ENCODE results near the gene WFIKKN1. TPM values are rescaled to one million over a fixed set of nuclear protein-coding genes. Genes with fewer than 3 reads are reported as not detected.

Gene WFIKKN1
- polyA plus RNA-seq, 3 donors, result 0.76 TPM; not detected in 2

- peak overlapping the region; percentile 89 for H3K9ac ChIP-seq (ENCODE audit: insufficient read depth, low read length, poor library complexity, severe bottlenecking)
- intact Hi-C loops (cut with micrococcal nuclease), result loop anchor here (2.0 to 5.0 kb wide), 3 partner anchors 48 to 94 kb away; partner anchors contain the start of genes JMJD8 (in 2 of the 2), METTL26 (in 2 of the 2), STUB1 (in 2 of the 2) and CAPN15 (in 1 of the 2)
Measured at GRCh38 chr16:588639-588888, 42.2 kb upstream of the WFIKKN1 start.

More at GRCh38 chr16:588639-588888, 42.2 kb upstream of the WFIKKN1 start:
- Histone ChIP-seq H2AFZ (ENCODE audit: insufficient read depth, low read depth, low read length, poor library complexity, severe bottlenecking) (peak overlapping the region; percentile 86), H3K27me3 (ENCODE audit: control insufficient read depth in 2 of 2, insufficient read depth in 2 of 2, low read length in 2 of 2) (peaks cover 0 to 7% of the 10 kb centered on the region in 2 donors), H3K79me2 (ENCODE audit: insufficient read depth, low read length) (peaks cover 48% of the 10 kb centered on the region), H3K4me2 (replicated peaks; ENCODE audit: extremely low read depth, low read length, poor library complexity, severe bottlenecking) (peak overlapping the region; percentile 78), H3K36me3 (replicated peaks in 1 of 2; ENCODE audit: control insufficient read depth in 1 of 2, insufficient read depth in 2 of 2, low read length in 2 of 2) (no peaks in the 10 kb centered on the region), H3K27ac (ENCODE audit: low read depth in 1 of 2, low read length in 2 of 2) (peak overlapping the region; percentile 86 to 91), H3K4me1 (ENCODE audit: control insufficient read depth in 1 of 2, insufficient read depth in 2 of 2, low read length in 2 of 2) (peaks cover 48 to 52% of the 10 kb centered on the region in 2 donors), H3K4me3 (replicated peaks in 1 of 3; ENCODE audit: low read depth in 2 of 3, low read length in 3 of 3) (peak overlapping the region; percentile 70 to 92 (median 86)), H4K20me1 (ENCODE audit: insufficient read depth, low read length) (peaks cover 8% of the 10 kb centered on the region), H3K9me3 (replicated peaks in 1 of 2; ENCODE audit: control insufficient read depth in 1 of 2, insufficient read depth in 1 of 2, low read length in 2 of 2) (no peaks in the 10 kb centered on the region)
- Mint-ChIP-seq H3K9me3 (peaks cover 0 to 3% (median 0%) of the 10 kb centered on the region in 7 donors), H3K4me1 (peaks cover 44% of the 10 kb centered on the region), H3K27me3 (ENCODE audit: low read depth in 3 of 3) (peaks cover 2 to 16% (median 12%) of the 10 kb centered on the region in 3 donors), H3K27ac (peak overlapping the region; percentile 96 to 99 (median 98)), H3K36me3 (peaks cover 0 to under 1% of the 10 kb centered on the region in 2 donors), H3K4me3 (peak overlapping the region; percentile 88 to 93)
- DNase-seq, result peak; percentile 46 to 73 (median 66)
- WGBS (ENCODE audit: insufficient coverage), result 1% methylated on average over 21 of the region's 21 CpGs
- no peak for TF ChIP-seq CTCF (IDR thresholded peaks at IDR 0.05)
